Astrocyte of the cerebellum (primary cell): ENCODE measurements around the gene POLR2J.
"Not testable (repeated sequence)": the region's sequence is repeated elsewhere in the genome, so short reads cannot be mapped to it uniquely, and the experiment has no call there.

ENCODE experiments used
- DNase-seq: peaks from one replicate; pipeline ENCODE4 v3.0.0-alpha.2; 2011; ENCODE audit warnings: low read depth
- H3K4me3 ChIP-seq: 2 replicates; pipeline ENCODE4 v1.5.1; 2011; ENCODE audit warnings: mild to moderate bottlenecking, low read depth, low read length, moderate library complexity
- in situ Hi-C: cut with HindIII; loops from 2 replicates; pipeline ENCODE4 v1.10.0; 2017; ENCODE audit warnings: low sequenced_read_pairs

POLR2J gene

GRCh38 chr7:102478314-102479208 is at the start of gene POLR2J:
Gene POLR2J, minus strand, starts transcription at chr7:102478922. Its CDS starts 62 bp downstream, at chr7:102478860.
- in situ Hi-C loops, DNase-seq: not testable (repeated sequence)

GRCh38 chr7:102527822-102528793 is 49.4 kb upstream of the POLR2J start:
- in situ Hi-C loops, DNase-seq: not testable (repeated sequence)

More at GRCh38 chr7:102478314-102479208, at the start of gene POLR2J:
- peak within 1 kb of the TSS; percentile 31 for H3K4me3 ChIP-seq

GRCh38 chr7:102527182-102527581 is 48.5 kb upstream of the POLR2J start:
- in situ Hi-C loops, H3K4me3 ChIP-seq, DNase-seq: not testable (repeated sequence)

More at GRCh38 chr7:102527822-102528793, 49.4 kb upstream of the POLR2J start:
- not testable (repeated sequence) for H3K4me3 ChIP-seq

- DNase-seq, H3K4me3 ChIP-seq, in situ Hi-C loops: not testable (repeated sequence)
Observed at GRCh38 chr7:102524803-102525202, 46.1 kb upstream of the POLR2J start.

- DNase-seq, in situ Hi-C loops, H3K4me3 ChIP-seq: not testable (repeated sequence)
Observed at GRCh38 chr7:102520797-102521196, 42.1 kb upstream of the POLR2J start.

- not testable (repeated sequence) for DNase-seq
- H3K4me3 ChIP-seq, result peak within 1 kb of the TSS; percentile 22
Observed at GRCh38 chr7:102517550-102518147, 38.9 kb upstream of the POLR2J start, which contains the start of gene RASA4B. Gene RASA4B, minus strand, starts transcription at chr7:102517777. Its CDS starts 67 bp downstream, at chr7:102517710.

GRCh38 chr7:102516951-102517350 is 38.2 kb upstream of the POLR2J start:
- DNase-seq, in situ Hi-C loops, H3K4me3 ChIP-seq: not testable (repeated sequence)

More at GRCh38 chr7:102517550-102518147, 38.9 kb upstream of the POLR2J start, which contains the start of gene RASA4B:
- in situ Hi-C loops, result not testable (repeated sequence)

GRCh38 chr7:102515889-102516288 is 37.2 kb upstream of the POLR2J start:
- DNase-seq, H3K4me3 ChIP-seq, in situ Hi-C loops: not testable (repeated sequence)

GRCh38 chr7:102514881-102515721 is 36.4 kb upstream of the POLR2J start:
- DNase-seq, in situ Hi-C loops, H3K4me3 ChIP-seq: not testable (repeated sequence)

GRCh38 chr7:102512642-102513221 is 34.0 kb upstream of the POLR2J start:
- in situ Hi-C loops, result not testable (repeated sequence)
- DNase-seq, result peak; percentile 56
- H3K4me3 ChIP-seq, result peak overlapping the region; percentile 18

- peak overlapping the region; percentile 18 for H3K4me3 ChIP-seq
- in situ Hi-C loops, DNase-seq: not testable (repeated sequence)
Observed at GRCh38 chr7:102511860-102512522, 33.3 kb upstream of the POLR2J start.

- in situ Hi-C loops, DNase-seq, H3K4me3 ChIP-seq: not testable (repeated sequence)
Observed at GRCh38 chr7:102510575-102510974, 31.9 kb upstream of the POLR2J start.

- in situ Hi-C loops, DNase-seq, H3K4me3 ChIP-seq: not testable (repeated sequence)
Observed at GRCh38 chr7:102507410-102508088, 28.8 kb upstream of the POLR2J start.

GRCh38 chr7:102505298-102506185 is 26.8 kb upstream of the POLR2J start:
- in situ Hi-C loops, H3K4me3 ChIP-seq: not testable (repeated sequence)

More at GRCh38 chr7:102505298-102506185, 26.8 kb upstream of the POLR2J start:
- not testable (repeated sequence) for DNase-seq
